Bronchial epithelial cell (primary cell): Measurements from ENCODE around the gene UPF1. TPM values are rescaled to one million over a fixed set of nuclear protein-coding genes. Genes with fewer than 3 reads are reported as not detected.

ENCODE experiments used
- DNase-seq: peaks from one replicate; pipeline ENCODE4 v3.0.0-alpha.2; 2010; ENCODE audit warnings: low read depth
- FAIRE-seq: peaks from 2 replicates; lab custom pipeline; 2011; peaks lifted over from hg19 to GRCh38; lab: Jason Lieb, UNC
- H3K27me3 ChIP-seq: 2 replicates; pipeline ENCODE4 v1.5.1; 2011; ENCODE audit warnings: low read length; ENCODE audit not compliant: control insufficient read depth, insufficient read depth
- H3K36me3 ChIP-seq: 2 replicates; pipeline ENCODE4 v1.5.1; 2011; ENCODE audit warnings: low read length; ENCODE audit not compliant: control insufficient read depth, insufficient read depth
- H3K4me3 ChIP-seq: 2 replicates; pipeline ENCODE4 v1.5.1; 2011; ENCODE audit warnings: mild to moderate bottlenecking, low read depth, low read length, control low read depth
- CTCF ChIP-seq: IDR thresholded peaks from 2 replicates; pipeline ENCODE4 v1.5.1; 2011; ENCODE audit warnings: mild to moderate bottlenecking, moderate library complexity, low read length, control low read depth, inconsistent platforms; ENCODE audit not compliant: insufficient read depth, severe bottlenecking
- total RNA-seq: library from RNA; depleted of rRNA; stranded (reverse); fragments of >200 nt; gene quantifications from 2 replicates; pipeline ENCODE4 v1.2.1, GENCODE V29; 2014

Gene UPF1
- total RNA-seq, 1 donor from 2014 or later = 82.9 TPM

DNA sequence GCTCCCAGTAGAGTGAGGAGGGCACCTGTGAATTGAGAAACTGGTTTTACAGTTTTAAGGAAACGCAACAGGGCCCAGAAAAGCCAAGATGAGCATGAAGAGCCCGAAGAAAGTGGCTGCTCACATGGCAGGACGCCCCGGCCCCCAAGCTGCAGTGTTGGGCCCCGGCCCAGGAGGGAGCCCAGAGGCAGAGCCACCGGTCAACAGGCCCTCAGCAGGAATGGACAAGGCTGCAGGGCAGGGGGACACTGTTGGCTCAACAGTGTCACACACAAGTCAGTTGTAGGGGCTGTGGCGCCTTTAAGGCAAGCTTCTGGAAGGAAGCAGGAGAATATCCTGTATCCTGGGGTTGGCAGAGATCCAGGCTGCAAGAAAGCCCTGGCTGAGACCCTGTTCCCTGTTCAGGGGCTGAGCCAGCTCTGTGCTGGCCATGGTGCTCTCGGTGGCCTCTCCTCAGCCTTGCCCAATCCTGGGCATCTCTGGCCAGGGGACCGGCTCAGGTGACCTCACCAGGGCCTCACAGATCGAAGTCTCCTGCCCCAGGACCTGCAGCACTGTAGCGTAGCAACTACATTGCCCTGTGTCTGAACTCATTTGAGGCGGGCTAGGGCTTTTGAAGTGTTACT lies 28.0 kb downstream of the UPF1 start:
- no peak for FAIRE-seq
- TF ChIP-seq CTCF = no peak
- peaks cover 73% of the 10 kb centered on the region for H3K36me3 ChIP-seq

DNA sequence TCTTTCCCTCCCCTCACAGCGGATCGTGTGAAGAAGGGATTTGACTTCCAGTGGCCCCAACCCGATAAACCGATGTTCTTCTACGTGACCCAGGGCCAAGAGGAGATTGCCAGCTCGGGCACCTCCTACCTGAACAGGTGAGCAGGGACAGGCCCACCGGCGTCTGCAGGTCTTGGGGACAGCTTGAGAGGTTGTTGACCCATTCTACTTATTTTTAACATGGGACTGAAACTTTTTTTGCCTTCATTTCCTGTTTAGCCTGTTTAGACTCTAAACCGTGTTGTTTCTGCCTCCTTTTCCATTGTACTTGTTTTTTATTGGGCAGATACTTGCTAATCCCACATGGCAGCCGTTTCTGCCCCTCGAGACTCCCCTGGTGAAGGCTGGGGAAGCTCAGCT lies 28.5 kb downstream of the UPF1 start:
- Histone ChIP-seq H3K36me3 (peaks cover 71% of the 10 kb centered on the region), H3K27me3 (no peaks in the 10 kb centered on the region), H3K4me3 (no peak overlapping the region)
- TF ChIP-seq CTCF = no peak
- FAIRE-seq (no peak), DNase-seq (no peak)

More for the DNA sequence above, 28.0 kb downstream of the UPF1 start:
- no peak for DNase-seq
- Histone ChIP-seq H3K27me3 (no peaks in the 10 kb centered on the region), H3K4me3 (no peak overlapping the region)

DNA sequence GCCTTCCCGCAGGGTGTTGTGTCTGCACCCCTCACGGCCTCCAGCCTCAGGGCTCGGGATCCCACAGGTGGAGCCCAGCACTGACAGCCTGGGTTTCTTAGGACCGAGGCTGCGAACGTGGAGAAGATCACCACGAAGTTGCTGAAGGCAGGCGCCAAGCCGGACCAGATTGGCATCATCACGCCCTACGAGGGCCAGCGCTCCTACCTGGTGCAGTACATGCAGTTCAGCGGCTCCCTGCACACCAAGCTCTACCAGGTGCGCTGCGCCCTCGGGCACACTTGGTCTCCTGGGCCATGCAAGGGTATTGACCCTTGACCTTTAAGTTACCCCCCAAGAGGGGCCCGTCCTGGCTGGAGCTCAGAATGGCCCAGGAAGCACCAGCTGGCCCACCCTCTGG lies 29.0 kb downstream of the UPF1 start:
- DNase-seq (no peak), FAIRE-seq (no peak)
- Histone ChIP-seq H3K27me3 (no peaks in the 10 kb centered on the region), H3K4me3 (no peak overlapping the region), H3K36me3 (peaks cover 67% of the 10 kb centered on the region)
- no peak for TF ChIP-seq CTCF

GRCh38 chr19:18861235-18861634 lies 29.5 kb downstream of the UPF1 start:
- H3K27me3 ChIP-seq = no peaks in the 10 kb centered on the region
- no peak for FAIRE-seq
- no peak overlapping the region for H3K4me3 ChIP-seq
- no peak for TF ChIP-seq CTCF
- no peak for DNase-seq
- peaks cover 64% of the 10 kb centered on the region for H3K36me3 ChIP-seq

DNA sequence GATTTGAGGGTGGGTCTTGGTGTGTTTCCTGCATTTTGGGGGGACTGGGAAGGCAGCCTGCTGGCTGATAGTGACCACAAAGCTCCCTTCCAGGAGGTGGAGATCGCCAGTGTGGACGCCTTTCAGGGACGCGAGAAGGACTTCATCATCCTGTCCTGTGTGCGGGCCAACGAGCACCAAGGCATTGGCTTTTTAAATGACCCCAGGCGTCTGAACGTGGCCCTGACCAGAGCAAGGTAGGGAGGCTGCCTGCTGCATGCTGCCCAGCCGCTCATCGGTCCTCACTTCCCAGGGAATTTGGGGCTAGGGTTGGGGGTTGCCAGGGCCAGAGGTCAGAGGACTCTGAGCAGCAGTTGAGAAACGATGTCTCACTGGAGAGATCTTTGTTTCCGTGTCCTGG lies 30.2 kb downstream of the UPF1 start:
- H3K36me3 ChIP-seq = peaks cover 59% of the 10 kb centered on the region
- DNase-seq = no peak

More for the DNA sequence above, 30.2 kb downstream of the UPF1 start:
- TF ChIP-seq CTCF = no peak
- Histone ChIP-seq H3K27me3 (no peaks in the 10 kb centered on the region), H3K4me3 (no peak overlapping the region)
- no peak for FAIRE-seq
